Fibroblast of pulmonary artery (primary cell): ENCODE results near the gene MMP21.

Source experiments
- DNase-seq: peaks from one replicate; pipeline ENCODE4 v3.0.0-alpha.2; 2010; ENCODE audit warnings: low read depth
- H3K4me3 ChIP-seq: replicated peaks from 2 replicates; pipeline ENCODE4 v1.5.1; 2011; ENCODE audit warnings: low read depth, mild to moderate bottlenecking, control low read depth, low read length, moderate library complexity
- CTCF ChIP-seq: IDR thresholded peaks from 2 replicates; pipeline ENCODE4 v1.5.1; 2011; ENCODE audit warnings: mild to moderate bottlenecking, control low read depth, low read length, inconsistent platforms; ENCODE audit errors: missing control alignments

MMP21 gene

GRCh38 chr10:125734148-125734547 is 41.5 kb downstream of the MMP21 start:
- no peak overlapping the region for H3K4me3 ChIP-seq

GRCh38 chr10:125727436-125727835 is 48.2 kb downstream of the MMP21 start:
- no peak for TF ChIP-seq CTCF
- H3K4me3 ChIP-seq, result no peak overlapping the region
- no peak for DNase-seq

More at GRCh38 chr10:125734148-125734547, 41.5 kb downstream of the MMP21 start:
- TF ChIP-seq CTCF, result no peak
- DNase-seq, result no peak

GRCh38 chr10:125726914-125727313 is 48.7 kb downstream of the MMP21 start:
- TF ChIP-seq CTCF, result no peak
- no peak overlapping the region for H3K4me3 ChIP-seq
- no peak for DNase-seq

GRCh38 chr10:125722811-125723210 is 52.8 kb downstream of the MMP21 start:
- TF ChIP-seq CTCF, result no peak
- H3K4me3 ChIP-seq, result no peak overlapping the region
- DNase-seq, result no peak

- no peak for TF ChIP-seq CTCF
- no peak for DNase-seq
- H3K4me3 ChIP-seq, result no peak overlapping the region
Observed at GRCh38 chr10:125721035-125721434, 54.6 kb downstream of the MMP21 start.

GRCh38 chr10:125720002-125720382 is 55.6 kb downstream of the MMP21 start:
- H3K4me3 ChIP-seq, result peak overlapping the region; percentile 99
- TF ChIP-seq CTCF, result no peak
- no peak for DNase-seq

- no peak for TF ChIP-seq CTCF
- H3K4me3 ChIP-seq, result peak within 1 kb of the TSS; percentile 99
- peak; percentile 99 for DNase-seq
Observed at GRCh38 chr10:125719173-125720001, 56.2 kb downstream of the MMP21 start, which contains the start of gene EDRF1. TSS of gene EDRF1 (plus strand) at chr10:125719709. CDS start at chr10:125719808, 99 bp downstream.
